Upper lobe of left lung (tissue), 6 donors: Measurements from ENCODE around the gene TPRA1. TPM values are rescaled to one million over a fixed set of nuclear protein-coding genes. Genes with fewer than 3 reads are reported as not detected.
A peak's percentile ranks its signal among the peaks of the same experiment; 100 is the strongest.

ENCODE experiments used
- ATAC-seq, 2 donors: fragments of 200-7000 bp; cut with Tn5 transposase; one replicate each; pipeline ENCODE4 v1.9.1; 2022; ENCODE audit warnings: mild to moderate bottlenecking in 2 of 2, moderate library complexity in 2 of 2; ENCODE audit not compliant: low FRiP score in 2 of 2
- DNase-seq, 2 donors: peaks; one replicate each; pipeline ENCODE4 v3.0.0-alpha.2; 2019 to 2020
- H3K27ac ChIP-seq, 4 donors: fragments of 200-600 bp; sonication (generic); one replicate each; pipeline ENCODE4 v1.5.1; 2016 to 2019
- H3K27me3 ChIP-seq, 4 donors: fragments of 200-600 bp; sonication (generic); one replicate each; pipeline ENCODE4 v1.5.1; 2017 to 2019
- H3K36me3 ChIP-seq, 4 donors: fragments of 200-600 bp; sonication (generic); one replicate each; pipeline ENCODE4 v1.5.1; 2016 to 2019
- H3K4me1 ChIP-seq, 4 donors: fragments of 200-600 bp; sonication (generic); one replicate each; pipeline ENCODE4 v1.5.1; 2018 to 2019
- H3K4me3 ChIP-seq, 4 donors: fragments of 200-600 bp; sonication (generic); one replicate each; pipeline ENCODE4 v1.5.1; 2017 to 2019; ENCODE audit warnings: mild to moderate bottlenecking in 2 of 4, moderate library complexity in 1 of 4
- H3K9me3 ChIP-seq, 4 donors: fragments of 200-600 bp; sonication (generic); one replicate each; pipeline ENCODE4 v1.5.1; 2018 to 2019
- CTCF ChIP-seq, 6 experiments: fragments of 450-650 bp in 4 of 6; fragments of 200-600 bp in 2 of 6; sonication (generic) in 2 of 6; IDR thresholded peaks; one replicate each; pipeline ENCODE4 v1.5.1; 2016 to 2019; ENCODE audit warnings: antibody characterized with exemption in 6 of 6
- EP300 ChIP-seq, 4 donors: sonication (generic); formaldehyde crosslinking; IDR thresholded peaks; one replicate each; pipeline ENCODE4 v1.5.1; 2017; ENCODE audit warnings: antibody characterized with exemption in 4 of 4, control low read depth in 2 of 4
- POLR2A ChIP-seq, 4 donors: fragments of 450-650 bp; IDR thresholded peaks; one replicate each; pipeline ENCODE4 v1.5.1; 2016 to 2017; ENCODE audit warnings: antibody characterized with exemption in 4 of 4, mild to moderate bottlenecking in 2 of 4
- POLR2AphosphoS5 ChIP-seq, 2 donors: sonication (generic); formaldehyde crosslinking; IDR thresholded peaks; one replicate each; pipeline ENCODE4 v1.5.1; 2017; ENCODE audit warnings: antibody characterized with exemption in 2 of 2
- WGBS, 2 donors: methylation state at CpG; one replicate each; pipeline ENCODE4 v1.1.5; 2017 to 2018; 5-methylcytosine and 5-hydroxymethylcytosine counted together
- total RNA-seq, 6 donors: library from RNA; depleted of rRNA in 4 of 6; stranded (reverse); fragments of >200 nt in 4 of 6; gene quantifications; one replicate each; pipeline versions ENCODE4 v1.1.0 to v1.2.1, GENCODE V29; 2016 to 2021
- donor health status: DM: no; HTN: no; CAD: no; lungs with moderate emphysema.
- donor health status: DM: no; HTN: yes; CAD: no; lungs with severe emphysema.

The TPRA1 gene
- total RNA-seq, result 10 to 100 TPM; 16.8 to 44.4 (median 40.3) TPM

GRCh38 chr3:127590593-127591465, at the start of gene TPRA1:
TPRA1 (minus strand) TSS chr3:127590733; CDS start chr3:127580146, 10,587 bp downstream.
- peak within 1 kb of the TSS; percentile 87 to 96 (median 94) for H3K27ac ChIP-seq
- peak within 1 kb of the TSS; percentile 80 to 98 (median 92) for H3K4me3 ChIP-seq
- no peaks in the 10 kb centered on the region for H3K27me3 ChIP-seq
- 1% methylated on average over 49 to 50 of the region's 72 CpGs for WGBS, 2 donors
- TF ChIP-seq POLR2AphosphoS5 (IDR thresholded peaks at IDR 0.05) (peak; percentile 15 to 66), POLR2A (IDR thresholded peaks at IDR 0.05) (peak in 3 of 4 donors; percentile 35 to 58 (median 39)), EP300 (IDR thresholded peaks at IDR 0.05) (peak in 1 of 4 donors; percentile 11), CTCF (IDR thresholded peaks at IDR 0.05) (peak in 4 of 6 experiments; percentile 12 to 75 (median 30))
- H3K9me3 ChIP-seq, result no peaks in the 10 kb centered on the region
- DNase-seq, result peak; percentile 92 to 96
- peak; percentile 94 for ATAC-seq
- H3K4me1 ChIP-seq, result peaks cover 28 to 36% (median 32%) of the 10 kb centered on the region in 4 donors
- no peaks in the 10 kb centered on the region for H3K36me3 ChIP-seq

DNA sequence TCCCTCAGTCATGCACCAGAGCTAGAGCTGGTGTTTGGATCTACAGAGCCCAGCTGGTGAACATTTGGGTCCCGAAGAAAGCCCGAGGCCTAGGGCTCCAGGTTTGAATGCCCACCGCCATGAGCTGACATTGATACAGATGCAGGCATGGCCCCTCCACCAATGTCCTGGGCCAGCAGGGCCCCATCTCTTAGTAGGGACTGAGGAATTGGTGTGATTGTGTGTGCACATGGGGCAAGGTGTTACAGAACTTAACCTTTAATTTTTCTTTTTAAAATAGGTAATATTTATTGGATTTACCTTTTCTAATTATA, 49.5 kb upstream of the TPRA1 start:
- DNase-seq (no peak), ATAC-seq (no peak)
- 97 to 100% methylated on average over 3 of the region's 3 CpGs for WGBS, 2 donors
- Histone ChIP-seq H3K4me3 (no peak overlapping the region), H3K27ac (no peak overlapping the region), H3K9me3 (no peaks in the 10 kb centered on the region), H3K27me3 (no peaks in the 10 kb centered on the region), H3K4me1 (no peaks in the 10 kb centered on the region), H3K36me3 (no peaks in the 10 kb centered on the region)
- TF ChIP-seq CTCF (IDR thresholded peaks at IDR 0.05) (no peak), EP300 (IDR thresholded peaks at IDR 0.05) (no peak), POLR2AphosphoS5 (IDR thresholded peaks at IDR 0.05) (no peak), POLR2A (IDR thresholded peaks at IDR 0.05) (no peak)

DNA sequence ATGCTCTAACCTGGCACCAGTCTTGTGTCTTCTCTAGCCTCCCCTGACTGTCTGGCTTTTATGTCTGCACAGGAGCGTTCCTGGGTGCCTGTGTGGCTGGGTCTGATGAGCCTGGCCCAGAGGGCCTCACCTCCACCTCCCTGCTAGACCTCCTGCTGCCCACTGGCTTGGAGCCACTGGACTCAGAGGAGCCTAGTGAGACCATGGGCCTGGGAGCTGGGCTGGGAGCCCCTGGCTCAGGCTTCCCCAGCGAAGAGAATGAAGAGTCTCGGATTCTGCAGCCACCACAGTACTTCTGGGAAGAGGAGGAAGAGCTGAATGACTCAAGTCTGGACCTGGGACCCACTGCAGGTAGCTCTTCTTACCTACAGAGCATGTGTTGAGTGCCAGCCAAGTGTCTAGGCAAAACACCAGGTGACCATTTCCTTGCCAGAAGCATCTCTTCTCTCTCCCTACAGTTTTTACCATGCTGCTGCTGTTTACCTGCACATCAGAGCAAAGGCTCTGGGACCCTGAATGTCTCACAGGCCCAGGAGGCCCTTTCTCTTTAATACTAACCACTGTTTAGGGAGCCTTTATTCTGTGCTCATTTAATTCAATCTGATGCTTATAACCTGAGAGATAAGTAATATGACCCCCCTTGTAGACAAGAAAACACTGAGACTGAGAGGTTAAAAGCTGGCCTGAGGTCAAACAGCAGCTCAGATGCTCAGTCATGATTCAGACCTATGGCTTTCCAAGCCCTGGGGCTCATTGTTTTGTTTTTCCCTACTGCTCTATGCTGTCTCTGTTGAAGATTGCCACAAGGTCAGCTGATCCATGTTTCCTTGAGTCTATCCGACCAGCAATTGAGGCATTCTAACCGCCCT, 48.9 kb upstream of the TPRA1 start:
- Histone ChIP-seq H3K4me1 (no peaks in the 10 kb centered on the region), H3K36me3 (no peaks in the 10 kb centered on the region), H3K4me3 (no peak overlapping the region), H3K9me3 (no peaks in the 10 kb centered on the region), H3K27ac (no peak overlapping the region), H3K27me3 (no peaks in the 10 kb centered on the region)
- TF ChIP-seq EP300 (IDR thresholded peaks at IDR 0.05) (no peak), CTCF (IDR thresholded peaks at IDR 0.05) (no peak), POLR2A (IDR thresholded peaks at IDR 0.05) (no peak), POLR2AphosphoS5 (IDR thresholded peaks at IDR 0.05) (no peak)
- ATAC-seq, result no peak
- no peak for DNase-seq
- 83 to 92% methylated on average over 5 of the region's 5 CpGs for WGBS, 2 donors

GRCh38 chr3:127637971-127638370, 47.4 kb upstream of the TPRA1 start:
- Histone ChIP-seq H3K4me1 (no peaks in the 10 kb centered on the region), H3K27me3 (no peaks in the 10 kb centered on the region), H3K4me3 (no peak overlapping the region), H3K27ac (no peak overlapping the region), H3K9me3 (no peaks in the 10 kb centered on the region), H3K36me3 (no peaks in the 10 kb centered on the region)
- DNase-seq, result no peak
- ATAC-seq, result no peak
- no peak for TF ChIP-seq POLR2A (IDR thresholded peaks at IDR 0.05)
- TF ChIP-seq POLR2AphosphoS5 (IDR thresholded peaks at IDR 0.05), result no peak
- TF ChIP-seq CTCF (IDR thresholded peaks at IDR 0.05), result no peak
